ENCODE results near the gene PTGDR.
A peak's percentile ranks its signal among the peaks of the same experiment; 100 is the strongest.

Gene PTGDR

DNA sequence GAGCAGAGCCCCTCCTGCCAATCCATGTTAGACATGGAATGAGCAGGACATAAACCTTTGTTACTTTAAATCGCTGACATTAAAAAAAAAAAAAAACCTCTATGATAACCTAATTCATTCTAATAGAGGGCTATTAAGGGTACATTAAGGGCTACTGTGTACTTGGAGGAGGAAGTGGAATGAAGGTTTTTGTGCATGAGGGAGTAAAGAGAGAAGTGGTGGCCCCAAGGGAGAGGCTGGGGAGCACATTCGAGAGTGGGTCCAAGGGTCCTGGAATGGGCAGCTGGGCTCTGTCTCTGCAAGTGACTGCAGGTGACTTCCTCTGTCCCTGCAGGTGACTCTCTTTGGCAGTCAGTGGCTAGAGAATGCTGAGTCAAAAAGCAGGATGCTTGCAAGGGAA lies 32.1 kb upstream of the PTGDR start:
- no peak overlapping the region for H3K4me3 ChIP-seq (ENCODE audit: low read depth, low read length)
- TF ChIP-seq, protein P1, sequence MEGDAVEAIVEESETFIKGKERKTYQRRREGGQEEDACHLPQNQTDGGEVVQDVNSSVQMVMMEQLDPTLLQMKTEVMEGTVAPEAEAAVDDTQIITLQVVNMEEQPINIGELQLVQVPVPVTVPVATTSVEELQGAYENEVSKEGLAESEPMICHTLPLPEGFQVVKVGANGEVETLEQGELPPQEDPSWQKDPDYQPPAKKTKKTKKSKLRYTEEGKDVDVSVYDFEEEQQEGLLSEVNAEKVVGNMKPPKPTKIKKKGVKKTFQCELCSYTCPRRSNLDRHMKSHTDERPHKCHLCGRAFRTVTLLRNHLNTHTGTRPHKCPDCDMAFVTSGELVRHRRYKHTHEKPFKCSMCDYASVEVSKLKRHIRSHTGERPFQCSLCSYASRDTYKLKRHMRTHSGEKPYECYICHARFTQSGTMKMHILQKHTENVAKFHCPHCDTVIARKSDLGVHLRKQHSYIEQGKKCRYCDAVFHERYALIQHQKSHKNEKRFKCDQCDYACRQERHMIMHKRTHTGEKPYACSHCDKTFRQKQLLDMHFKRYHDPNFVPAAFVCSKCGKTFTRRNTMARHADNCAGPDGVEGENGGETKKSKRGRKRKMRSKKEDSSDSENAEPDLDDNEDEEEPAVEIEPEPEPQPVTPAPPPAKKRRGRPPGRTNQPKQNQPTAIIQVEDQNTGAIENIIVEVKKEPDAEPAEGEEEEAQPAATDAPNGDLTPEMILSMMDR (IDR thresholded peaks at IDR 0.05; ENCODE audit: low read depth, low read length) = no peak
- in situ Hi-C loops (cut with HindIII; ENCODE audit: low sequenced_read_pairs) = no loop called here
- DNase-seq (ENCODE audit: low read depth, low spot score) = no peak

GRCh38 chr14:52235866-52236510 lies 31.5 kb upstream of the PTGDR start:
- TF ChIP-seq, protein P1 (IDR thresholded peaks at IDR 0.05; ENCODE audit: low read depth, low read length) = no peak
- H3K4me3 ChIP-seq (ENCODE audit: low read depth, low read length) = no peak overlapping the region
- no peak for DNase-seq (ENCODE audit: low read depth, low spot score)
- in situ Hi-C loops (cut with HindIII; ENCODE audit: low sequenced_read_pairs) = no loop called here

- TF ChIP-seq, protein P1 (IDR thresholded peaks at IDR 0.05; ENCODE audit: low read depth, low read length) = no peak
- H3K4me3 ChIP-seq (ENCODE audit: low read depth, low read length) = no peak overlapping the region
- DNase-seq (ENCODE audit: low read depth, low spot score) = no peak
- in situ Hi-C loops (cut with HindIII; ENCODE audit: low sequenced_read_pairs) = no loop called here
Measured at GRCh38 chr14:52238682-52239081, 28.8 kb upstream of the PTGDR start.

DNA sequence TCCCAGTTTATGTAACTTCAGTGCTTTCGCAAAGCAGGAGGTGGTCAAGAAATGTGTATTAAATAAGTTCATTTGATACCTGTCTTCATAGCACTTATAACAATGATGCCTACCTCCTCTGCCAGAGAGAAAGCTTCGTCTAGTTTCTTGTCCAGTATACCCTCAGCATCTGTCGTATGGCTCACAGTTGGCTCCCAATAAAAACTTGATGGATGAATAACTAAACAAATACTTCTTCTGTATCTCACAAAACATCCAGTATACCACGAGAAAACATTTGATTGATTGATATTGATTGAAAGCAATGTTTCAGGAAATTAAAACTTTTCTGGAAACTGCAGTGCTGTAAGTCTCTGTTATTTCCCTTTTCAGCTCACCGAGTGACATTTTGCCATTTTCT lies 26.9 kb upstream of the PTGDR start:
- H3K4me3 ChIP-seq (ENCODE audit: low read depth, low read length) = no peak overlapping the region
- in situ Hi-C loops (cut with HindIII; ENCODE audit: low sequenced_read_pairs) = no loop called here
- DNase-seq (ENCODE audit: low read depth, low spot score) = no peak
- TF ChIP-seq, protein P1 (IDR thresholded peaks at IDR 0.05; ENCODE audit: low read depth, low read length) = no peak

DNA sequence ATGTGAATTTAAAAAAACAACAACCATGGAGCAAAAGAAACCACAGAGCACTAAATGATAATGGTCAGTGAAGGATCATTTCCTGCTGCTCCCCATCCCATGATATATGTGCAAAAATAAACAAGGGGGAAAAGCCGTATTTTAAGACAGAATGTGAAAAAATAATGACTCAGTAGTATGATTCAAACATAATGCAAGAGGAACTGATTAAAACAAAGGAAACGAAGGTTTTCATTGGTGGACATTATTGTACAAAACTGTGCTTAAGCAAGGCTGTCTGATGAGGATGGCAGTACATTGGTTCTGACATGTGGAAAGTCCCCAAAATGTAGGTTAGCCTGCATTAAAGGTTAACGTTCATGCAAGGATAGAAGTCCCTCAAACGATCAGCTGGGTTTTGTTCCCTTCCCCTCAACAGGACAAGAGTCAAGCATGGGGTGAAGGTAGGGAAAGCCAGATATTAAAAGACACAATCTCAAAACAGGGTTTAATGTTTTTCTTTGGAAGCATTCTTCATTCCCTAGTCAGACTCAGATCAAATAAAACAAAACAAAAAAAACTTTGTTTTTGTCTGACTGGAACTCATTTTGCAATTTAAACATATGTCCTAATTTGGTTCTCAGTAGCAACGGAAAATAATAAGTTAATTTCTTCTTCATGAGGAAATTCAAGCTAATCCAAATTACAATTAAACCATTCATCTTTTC lies 26.3 kb upstream of the PTGDR start:
- DNase-seq (ENCODE audit: low read depth, low spot score) = peak; percentile 78
- H3K4me3 ChIP-seq (ENCODE audit: low read depth, low read length) = no peak overlapping the region
- TF ChIP-seq, protein P1 (IDR thresholded peaks at IDR 0.05; ENCODE audit: low read depth, low read length) = no peak
- in situ Hi-C loops (cut with HindIII; ENCODE audit: low sequenced_read_pairs) = no loop called here

DNA sequence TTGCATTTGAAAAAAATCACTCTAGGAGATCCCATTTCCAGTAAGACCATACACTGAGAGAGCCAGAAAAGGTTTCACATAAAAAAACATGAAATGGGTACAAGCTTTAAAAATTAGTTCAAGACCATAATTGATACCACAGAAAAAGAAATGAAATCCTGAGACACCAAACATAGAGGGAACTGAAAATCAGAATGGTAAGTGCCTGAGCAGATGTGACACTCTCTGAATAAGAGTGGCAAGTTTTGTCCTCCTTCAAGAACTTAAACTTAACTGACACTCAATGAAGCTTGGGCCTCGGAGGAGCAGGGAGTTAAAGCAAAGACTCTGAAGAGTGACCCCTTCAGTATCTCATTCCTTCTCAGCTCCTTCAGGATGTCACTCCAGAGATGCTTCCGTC lies 23.2 kb upstream of the PTGDR start:
- in situ Hi-C loops (cut with HindIII; ENCODE audit: low sequenced_read_pairs) = no loop called here
- DNase-seq (ENCODE audit: low read depth, low spot score) = no peak
- H3K4me3 ChIP-seq (ENCODE audit: low read depth, low read length) = no peak overlapping the region
- TF ChIP-seq, protein P1 (IDR thresholded peaks at IDR 0.05; ENCODE audit: low read depth, low read length) = no peak

Measured in astrocyte of the spinal cord (primary cell).